GM18520 (cell line): Measurements from ENCODE around the gene ZBTB46.

Experiments used
- ATAC-seq: cut with Tn5 transposase; IDR thresholded peaks from one replicate; pipeline ENCODE4 v1.9.1; 2021; ENCODE audit not compliant: unreplicated experiment

ZBTB46 gene

DNA sequence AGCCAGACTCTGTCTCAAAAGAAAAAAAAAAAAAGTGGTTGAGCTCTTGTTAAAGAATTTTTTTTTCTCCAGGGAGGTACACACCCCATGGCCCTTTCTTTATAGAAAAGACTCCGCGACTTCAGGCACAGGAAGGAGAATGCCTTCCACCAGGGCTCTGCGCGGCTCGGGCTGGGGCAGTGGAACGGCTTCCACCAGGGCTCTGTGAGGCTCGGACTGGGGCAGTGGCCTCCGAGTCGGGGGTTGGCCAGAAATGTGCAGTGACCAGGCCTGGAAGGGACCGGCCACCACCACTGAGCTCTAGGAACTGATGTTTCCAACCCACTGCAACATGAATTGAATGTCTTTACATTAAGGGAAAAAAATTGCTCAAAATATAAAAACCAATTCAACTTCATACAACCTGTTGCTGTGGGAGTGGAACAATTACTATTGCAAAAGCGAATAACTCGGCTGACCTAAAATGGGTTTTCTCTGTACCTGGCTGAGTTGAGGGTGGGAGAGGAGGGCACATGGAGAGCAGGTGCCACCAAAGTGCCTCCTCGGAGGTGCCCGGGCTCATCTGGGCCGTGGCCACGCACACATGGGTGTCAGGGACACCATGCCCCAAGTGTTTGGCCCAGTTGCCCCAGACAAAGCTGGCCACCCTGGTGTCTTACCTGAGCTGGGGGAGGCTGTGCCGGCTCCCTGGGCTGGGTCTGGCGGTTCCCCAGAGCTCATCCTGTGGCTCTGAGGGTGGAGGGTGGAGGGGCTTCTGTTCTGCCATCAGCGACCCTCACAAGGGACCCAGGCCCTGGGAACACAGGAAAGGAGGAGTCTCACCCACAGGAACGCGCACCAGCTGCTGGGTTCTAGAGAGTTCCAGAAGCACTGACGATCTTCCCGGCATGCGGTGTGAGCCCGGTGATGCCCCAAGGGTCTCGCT is 62.2 kb downstream of the ZBTB46 start:
- no peak for ATAC-seq

DNA sequence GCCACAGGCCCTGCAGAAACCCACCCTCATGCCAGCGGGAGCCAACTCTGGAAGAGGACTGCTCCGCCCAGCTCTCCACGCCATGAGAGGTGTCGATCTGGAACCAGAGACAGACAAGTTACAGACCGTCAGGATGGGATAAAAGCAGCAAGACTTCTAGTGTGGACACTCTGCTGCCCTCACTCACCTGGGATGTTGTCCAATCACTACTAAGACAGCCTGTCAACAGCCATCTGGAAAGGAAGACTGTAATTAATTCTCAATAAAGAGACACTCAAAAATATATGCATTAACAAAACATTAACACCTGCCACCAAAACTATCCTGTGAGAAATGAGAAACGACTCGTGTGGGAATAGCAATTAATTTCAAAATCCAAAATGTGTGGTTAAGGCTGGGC is 63.2 kb downstream of the ZBTB46 start:
- no peak for ATAC-seq

DNA sequence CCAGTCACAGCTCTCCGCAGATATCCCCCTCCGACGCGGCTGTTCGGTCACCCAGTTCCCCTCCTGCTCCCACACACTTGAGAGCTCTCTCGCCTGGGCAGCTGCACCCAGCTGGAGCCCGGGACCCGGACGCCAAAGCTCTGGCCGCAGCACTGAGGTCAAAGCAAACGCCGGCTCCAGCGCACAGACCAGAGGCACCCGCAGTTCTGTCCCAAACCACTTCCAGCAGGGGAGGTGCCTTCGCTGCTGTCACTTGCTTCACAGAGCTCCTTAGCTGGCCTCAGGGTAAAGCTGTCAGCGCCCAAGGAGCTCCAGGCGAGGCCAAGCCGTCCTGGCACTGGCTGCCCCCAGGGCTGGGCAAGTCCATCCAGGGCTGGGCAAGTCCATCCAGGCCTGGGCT is 63.6 kb downstream of the ZBTB46 start:
- no peak for ATAC-seq

DNA sequence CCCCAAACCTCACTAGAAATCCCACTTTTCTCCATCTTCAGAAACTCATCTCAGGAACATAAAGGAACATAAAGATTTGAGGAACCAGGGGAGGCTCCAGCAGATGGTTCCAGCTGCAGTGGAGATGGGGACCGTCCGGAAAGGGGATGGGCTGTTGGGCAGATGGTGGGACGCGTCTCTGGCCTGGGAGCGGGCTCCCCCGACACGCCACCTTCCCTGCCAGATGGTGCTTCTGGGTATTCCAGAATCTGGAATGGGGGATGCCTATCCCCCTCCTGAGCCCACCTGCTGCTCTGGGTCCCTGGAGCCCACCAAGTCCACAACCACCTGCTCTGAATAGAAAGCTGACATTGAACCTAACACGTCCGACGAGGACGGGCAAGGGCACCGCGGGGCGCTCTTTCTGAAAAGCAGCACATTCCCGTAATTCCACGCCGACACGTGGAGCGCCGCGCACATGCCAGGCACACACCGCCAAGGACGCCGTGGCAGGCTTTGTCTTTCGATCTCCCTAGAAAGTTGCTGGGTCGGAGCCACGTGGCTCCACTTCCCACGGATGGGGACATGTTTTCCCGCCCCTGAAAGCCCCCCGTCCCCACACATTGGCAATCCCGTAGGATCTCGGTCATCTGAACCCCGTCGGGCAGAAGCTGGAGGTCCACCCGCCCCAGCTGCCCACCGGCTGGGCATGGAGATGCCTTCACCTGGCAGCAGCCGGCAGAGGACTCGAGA is 64.2 kb downstream of the ZBTB46 start:
- ATAC-seq: no peak

DNA sequence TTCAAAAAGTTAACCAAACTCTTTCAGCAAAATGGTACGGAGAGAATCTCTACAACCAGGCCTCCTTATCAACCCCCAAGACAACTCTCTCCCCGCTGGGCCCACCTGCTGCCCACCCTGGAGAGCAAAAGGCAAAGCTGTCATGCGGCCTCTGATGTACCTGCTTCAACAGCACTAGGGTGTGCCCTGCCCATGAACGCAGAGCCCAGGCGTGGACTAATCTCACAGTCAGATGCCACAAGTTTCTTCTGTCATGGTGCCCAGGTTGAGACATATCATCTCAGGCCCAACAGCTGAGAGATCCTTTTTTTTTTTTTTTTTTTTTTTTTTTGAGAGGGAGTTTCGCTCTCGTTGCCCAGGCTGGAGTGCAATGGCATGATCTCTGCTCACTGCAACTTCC is 65.2 kb downstream of the ZBTB46 start:
- ATAC-seq: no peak

DNA sequence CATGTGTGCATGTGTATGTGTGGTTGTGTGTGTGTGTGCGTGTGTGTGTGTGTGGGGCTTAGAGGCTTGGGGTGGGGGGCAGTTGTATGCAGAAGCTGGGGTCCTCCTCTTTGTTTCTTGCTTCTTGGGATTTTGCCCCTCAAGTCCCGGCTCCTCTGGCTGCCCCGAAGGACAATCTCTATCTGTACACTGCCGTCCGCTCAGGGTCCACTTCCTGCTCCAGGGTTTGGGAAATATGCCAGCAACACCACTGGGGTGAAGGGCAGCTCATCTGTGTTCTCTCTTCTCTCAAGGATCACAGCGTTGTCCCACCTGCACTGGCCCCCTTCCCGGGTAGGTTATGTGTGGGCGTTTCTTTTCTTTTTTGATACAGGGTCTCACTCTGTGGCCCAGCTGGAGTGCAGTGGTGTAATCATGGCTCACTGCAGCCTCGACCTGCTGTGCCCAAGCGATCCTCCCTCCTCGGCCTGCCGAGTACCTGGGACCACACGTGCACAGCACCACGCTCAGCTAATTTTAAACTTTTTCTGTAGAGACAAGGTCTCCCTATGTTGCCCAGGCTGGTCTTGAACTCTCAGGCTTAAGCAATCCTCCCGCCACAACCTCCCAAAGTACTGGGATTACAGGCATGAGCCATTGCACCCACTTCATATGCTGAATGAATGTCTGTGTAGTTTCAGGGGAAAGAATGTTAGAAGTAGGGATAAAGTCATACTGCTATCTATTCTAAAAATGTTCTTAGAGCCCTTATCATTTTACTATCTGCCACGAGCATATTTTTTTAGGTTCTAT is 65.8 kb downstream of the ZBTB46 start:
- ATAC-seq: no peak

DNA sequence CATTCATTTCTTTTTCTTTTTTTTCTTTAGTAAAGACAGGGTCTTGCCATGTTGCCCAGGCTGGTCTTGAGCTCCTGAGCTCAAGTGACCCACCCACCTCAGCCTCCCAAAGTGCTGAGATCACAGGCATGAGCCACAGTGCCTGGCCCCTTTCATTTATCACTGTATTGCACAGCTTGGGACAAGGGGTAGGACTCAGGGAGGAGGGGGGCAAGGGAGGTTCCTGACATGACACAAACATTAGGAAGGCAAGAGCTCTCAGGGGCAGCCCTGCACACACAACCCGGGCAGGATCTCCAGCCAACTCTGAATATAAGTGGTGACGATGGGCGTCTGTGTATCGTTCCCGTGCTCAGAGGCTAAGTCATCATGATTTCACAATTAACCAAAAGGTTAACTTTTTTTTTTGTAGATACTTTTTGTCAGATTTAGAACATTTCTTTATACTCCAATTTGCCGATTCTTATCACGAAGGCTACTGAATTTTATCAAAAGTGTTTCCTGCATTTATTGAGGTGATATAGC is 71.6 kb downstream of the ZBTB46 start:
- ATAC-seq: no peak

DNA sequence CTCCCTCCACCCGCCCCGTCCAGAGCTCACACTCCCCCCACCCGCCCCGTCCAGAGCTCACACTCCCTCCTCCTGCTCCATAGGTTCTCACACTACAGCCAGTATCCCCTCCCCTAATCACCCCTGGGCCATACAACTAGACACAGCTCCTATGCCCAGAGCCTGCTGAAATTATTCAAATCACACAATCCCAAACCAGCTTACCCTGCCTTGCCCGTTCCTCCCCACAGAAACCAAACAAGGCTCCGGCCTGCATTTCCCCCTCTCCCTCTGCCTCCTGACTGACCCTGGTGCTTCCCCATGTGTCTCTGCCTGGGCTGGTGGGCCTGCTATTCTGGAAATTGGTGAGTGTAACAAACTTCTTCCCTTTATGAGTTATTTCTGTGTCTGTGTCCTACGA is 72.9 kb downstream of the ZBTB46 start:
- ATAC-seq: no peak

DNA sequence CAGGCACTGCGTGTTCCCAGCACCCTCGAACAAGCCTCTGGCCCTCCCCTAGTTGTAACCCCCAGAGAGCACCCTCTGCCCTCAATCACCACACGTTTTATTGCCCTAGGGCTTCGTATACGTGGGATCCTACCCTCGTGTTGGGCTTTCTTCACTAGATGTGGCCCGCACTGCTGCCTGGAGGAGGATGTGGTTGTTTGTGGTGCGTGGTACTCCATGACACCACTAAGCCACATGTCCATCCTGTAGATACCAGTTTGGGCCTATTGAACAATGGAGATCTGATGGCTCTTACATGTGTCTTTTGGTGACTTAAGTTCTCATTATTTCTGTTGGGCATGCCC is 74.4 kb downstream of the ZBTB46 start:
- no peak for ATAC-seq

DNA sequence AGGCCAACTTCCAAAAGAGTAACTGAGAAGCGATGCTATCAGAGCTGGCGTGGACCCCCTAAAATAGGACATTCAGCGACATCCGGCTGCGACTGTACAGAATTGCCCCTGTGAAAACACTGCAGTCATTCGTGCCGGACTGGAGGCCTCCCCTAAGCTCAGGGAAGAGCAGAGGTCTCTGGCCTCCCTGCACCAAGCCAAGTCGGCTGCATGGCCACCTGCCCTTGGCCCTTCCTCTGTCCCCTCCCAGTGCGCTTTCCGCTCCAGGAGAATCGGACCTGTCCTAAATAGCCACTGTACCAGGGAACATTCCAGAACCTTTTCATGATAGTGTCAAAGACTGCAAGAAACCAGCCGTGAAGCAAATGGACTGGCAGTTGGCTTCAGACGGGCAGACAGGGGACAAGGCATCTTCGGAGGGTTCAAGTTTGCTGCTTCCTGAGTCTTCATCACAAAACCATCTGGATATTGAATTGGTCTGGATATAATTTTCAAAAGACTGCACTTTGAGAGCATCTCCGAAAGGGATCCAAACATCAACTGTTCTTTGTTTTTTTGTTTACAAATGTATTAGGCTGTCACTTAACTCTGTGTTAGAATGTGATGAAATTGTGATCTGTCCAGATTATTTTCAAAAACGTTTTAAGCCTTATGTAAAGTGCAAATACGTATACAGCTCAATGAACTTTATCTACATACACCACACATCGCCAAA is 75.0 kb downstream of the ZBTB46 start:
- no peak for ATAC-seq

DNA sequence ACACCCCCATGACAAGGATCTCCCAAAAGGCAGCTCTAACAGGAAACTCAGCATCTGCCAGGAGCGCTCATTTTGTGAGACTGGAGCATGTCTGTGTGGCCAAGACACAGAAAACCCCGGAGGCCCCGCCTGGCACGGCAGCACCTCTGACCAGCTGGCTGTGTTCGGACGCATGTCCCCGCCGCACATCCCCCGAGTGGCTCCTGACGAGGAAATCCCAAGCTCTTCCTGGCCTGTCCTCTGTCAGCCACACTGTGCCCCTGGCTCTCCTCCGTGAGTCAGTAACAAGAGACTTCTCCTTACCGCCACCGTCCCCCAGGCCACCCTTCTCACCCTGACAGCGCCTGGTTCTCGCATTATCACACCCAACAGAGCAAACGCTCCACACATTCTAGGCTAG is 77.1 kb downstream of the ZBTB46 start:
- ATAC-seq: no peak

DNA sequence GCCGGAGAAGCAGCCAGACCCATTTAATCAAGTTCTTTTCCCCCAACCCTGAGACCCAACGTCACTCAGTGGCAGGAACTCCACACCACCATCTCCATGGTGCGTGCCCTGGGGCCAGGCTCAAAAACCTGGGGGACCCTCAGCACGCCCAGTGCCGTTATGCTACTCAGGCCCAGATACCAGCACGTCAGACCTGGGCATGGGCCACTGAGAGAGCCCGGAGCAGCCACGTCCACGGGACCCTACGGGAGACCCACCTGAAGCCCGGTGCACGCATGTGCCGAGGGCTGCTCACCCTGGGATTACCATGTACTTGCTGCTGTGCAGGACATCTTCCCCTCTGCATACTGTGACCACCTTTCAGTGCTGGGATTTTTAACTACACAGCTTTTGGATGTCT is 77.7 kb downstream of the ZBTB46 start:
- no peak for ATAC-seq

DNA sequence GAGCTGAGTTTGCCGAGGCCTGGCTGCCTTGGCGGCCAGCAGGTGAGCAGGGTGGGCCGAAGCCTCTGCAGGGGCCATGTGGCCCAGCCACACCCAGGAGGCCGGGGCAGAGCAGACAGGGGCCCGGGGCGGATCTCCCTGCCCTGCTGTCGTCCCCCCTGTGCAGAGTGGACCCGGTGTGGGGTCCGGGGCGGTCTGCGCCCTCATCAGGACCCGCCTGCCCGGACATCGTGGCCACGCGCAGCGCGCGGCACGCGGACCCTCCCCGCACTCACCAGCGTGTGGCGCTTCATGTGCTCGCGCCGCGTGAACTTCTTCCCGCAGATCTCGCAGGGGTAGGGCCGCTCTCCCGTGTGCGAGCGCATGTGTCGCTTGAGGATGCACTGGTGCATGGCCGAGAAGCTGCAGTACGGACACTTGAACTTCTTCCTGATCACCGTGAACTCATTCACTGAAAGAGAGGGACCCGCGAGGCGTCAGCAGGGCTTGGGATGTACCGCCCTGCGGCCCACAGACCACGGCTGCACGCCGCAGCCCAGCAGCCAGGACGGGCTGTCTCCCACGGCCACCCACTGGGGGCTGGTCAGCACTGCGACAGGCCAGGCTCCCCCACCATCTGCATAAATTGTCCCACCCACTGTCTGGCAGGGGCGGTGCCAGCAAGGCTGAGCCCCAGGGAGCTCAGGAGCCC is 78.5 kb downstream of the ZBTB46 start:
- ATAC-seq: no peak

DNA sequence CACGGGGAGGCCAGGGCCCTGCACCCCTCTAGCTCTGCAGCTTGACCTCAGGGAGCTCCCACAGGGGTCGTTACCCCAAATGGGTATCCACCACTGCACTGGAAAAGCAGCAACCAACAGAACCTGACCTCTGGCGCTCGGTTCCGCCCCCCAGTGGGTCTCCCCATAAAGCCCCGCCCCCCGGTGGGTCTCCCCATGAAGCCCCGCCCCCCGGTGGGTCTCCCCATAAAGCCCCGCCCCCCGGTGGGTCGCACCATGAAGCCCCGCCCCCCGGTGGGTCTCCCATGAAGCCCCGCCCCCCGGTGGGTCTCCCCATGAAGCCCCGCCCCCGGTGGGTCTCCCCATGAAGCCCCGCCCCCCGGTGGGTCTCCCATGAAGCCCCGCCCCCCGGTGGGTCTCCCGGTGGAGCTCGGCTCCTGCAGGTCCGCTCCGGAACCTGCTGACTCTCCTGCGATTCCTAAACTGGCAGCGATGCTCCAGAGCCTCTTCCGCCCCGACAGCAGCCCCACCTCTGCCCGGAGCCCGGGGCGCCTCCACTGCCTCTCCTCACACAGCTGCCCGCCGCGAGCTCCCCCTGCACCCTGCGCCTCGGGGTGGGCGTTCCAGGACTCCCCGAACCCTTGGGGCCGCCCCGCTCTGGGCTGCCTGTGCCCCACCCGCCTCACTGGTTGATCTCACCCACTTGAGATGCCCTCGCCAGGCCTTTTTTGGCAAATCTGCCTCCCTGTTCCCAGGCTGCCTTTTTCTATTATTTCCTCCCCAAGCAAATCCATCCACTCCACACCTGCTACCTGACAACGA is 79.4 kb downstream of the ZBTB46 start:
- ATAC-seq: no peak

DNA sequence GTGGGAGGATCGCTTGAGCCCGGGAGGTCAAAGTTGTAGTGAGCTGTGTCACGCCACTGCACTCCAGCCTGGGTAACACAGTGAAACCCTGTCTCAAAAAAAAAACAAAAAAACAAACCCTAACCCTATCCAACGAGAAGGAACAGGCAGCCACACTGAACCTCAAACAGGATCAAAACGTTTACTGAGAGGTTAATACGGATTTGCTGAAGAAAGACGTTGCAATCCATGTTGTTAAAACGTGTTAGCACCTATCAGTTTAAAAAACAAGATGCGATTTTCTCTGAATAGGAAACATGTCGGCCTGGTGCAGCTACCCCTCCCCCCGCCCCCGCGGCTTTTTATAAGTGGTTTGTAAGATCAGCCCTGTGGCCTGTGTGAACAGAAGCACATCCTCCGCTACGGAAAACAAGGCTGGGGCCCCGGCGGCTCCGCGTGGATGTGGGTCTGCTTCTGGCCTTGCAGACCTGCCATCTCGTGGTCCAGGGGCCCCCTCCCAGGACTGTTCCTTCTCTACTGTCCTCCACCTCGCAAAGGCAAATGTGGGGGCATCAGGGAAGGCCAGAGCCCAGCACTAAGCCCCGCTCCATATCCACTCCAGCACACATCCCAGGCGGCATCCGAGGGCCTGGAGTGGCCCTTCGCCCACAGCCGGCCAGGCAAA is 80.1 kb downstream of the ZBTB46 start:
- ATAC-seq: no peak

DNA sequence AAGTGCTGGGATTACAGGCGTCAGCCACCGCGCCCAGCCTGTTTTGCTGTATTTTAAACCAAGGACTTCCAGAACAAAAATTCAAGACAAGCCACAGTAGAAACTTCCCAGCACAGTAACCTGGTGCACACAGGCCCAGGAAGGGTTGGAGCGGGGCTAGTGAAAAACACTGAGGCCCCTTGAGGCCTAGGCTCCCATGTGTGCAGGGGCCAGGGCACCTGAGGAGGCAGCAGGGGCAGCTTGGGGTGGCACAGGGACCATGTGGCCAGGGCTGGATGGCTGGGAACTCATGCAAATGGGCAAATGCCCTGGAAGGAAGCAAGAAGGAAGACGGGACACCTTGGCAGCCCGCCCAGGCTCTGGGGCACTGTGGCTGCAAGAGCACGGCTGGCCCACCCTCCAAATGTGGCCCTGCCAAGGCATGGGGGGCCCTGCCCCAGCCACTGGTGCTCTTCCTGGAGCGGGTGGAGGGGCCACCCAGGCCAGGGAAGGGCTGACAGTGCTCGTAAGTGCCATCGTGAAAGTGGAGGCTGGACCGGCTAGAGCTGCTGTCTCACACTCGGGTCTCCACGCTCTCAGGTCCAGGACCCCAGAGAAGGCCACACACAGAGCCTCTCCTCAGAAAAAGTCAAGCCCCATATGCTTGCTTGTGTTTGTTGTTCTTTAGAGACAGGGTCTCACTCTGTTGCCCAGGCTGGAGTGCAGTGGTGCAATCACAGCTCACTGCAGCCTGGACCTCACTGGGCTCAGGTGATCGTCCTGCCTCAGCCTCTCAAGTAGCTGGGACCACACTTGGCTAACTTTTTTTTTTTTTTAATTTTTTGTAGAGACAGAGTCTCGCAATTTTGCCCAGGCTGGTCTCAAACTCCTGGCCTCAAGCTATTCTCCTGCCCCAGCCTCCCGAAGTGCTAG is 81.2 kb downstream of the ZBTB46 start:
- no peak for ATAC-seq

DNA sequence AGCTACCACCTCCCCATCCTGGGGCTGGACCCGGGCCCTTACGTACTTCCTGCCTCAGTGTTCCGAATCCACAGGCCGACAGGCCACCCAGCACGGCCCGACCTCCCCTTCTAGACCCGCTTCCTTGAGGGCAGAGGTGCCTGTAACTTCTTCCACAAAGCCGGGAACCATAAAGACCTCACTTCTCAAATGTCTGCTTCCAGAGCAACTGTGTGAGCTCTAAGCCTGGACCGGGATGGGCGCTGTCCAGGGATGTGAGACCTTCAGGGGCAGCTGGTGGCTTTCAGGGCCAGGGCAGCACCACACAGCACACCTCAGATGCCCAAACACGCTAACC is 82.2 kb downstream of the ZBTB46 start:
- ATAC-seq: no peak
